GM21825 (cell line): ENCODE measurements around the gene FAM131C.
"Not testable (repeated sequence)": the region's sequence is repeated elsewhere in the genome, so short reads cannot be mapped to it uniquely, and the experiment has no call there.

Experiments
- ATAC-seq: cut with Tn5 transposase; IDR thresholded peaks from one replicate; pipeline ENCODE4 v1.9.1; 2021; ENCODE audit warnings: mild to moderate bottlenecking, moderate library complexity; ENCODE audit not compliant: unreplicated experiment

The FAM131C gene

DNA sequence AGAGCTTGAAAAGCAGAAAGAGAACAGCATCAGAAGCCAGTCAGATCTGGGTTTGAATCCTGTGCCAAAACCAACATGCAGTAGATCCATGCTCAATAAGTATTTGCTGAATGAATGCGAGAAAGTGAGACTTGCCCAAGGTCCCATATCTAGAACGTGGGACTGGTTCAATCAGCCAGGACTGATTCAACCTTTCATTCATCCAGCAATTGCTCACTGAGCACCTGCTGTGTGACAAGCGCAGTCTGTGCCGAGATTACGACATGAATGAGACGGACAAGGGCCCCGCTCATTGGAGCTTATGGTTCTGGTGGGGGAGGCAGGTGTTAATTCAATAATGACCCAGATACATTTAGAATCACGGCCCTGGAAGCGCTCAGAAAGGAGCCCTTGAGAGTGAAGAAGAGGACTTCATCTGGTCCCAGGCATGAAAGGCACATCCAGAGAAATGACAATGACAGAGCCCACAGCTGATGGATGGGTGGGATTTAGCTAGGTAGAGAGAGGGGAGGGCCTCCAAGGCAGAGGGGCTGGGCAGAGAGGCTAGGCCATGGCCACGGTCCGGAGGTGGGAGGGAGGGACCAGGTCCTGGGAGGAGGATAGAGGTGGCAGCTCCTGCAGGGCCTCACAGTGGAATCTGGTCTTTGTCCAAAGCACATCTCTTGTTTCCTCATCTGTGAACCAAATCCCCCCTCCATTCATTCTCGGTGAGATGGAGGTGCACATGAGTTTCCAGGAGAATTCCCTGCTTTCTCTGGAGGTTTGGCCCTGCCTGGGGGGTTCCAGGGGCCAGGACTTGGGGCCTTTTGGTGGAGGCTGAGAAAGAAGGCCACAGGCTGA lies 4.2 kb upstream of the FAM131C start:
- no peak for ATAC-seq

DNA sequence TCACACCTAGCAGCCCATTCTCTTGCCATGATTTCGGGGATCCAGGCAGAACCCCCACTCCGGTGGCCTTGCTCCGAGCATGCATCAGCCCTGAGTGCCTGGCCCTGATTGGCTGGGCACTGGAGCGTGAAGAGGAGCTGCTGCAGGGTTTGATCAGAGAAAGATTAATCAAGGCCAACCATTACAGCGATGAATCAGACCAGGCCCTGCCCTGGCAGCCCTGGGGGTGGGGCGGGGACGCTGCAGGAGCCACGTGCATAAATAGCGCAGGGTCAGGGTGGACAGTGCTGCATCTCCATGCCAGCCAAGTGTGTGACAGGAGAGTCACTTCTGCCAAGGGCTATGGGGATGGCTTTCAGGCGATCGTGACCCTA lies 3.4 kb upstream of the FAM131C start:
- ATAC-seq = no peak

GRCh38 chr1:16076031-16076864 lies 2.8 kb upstream of the FAM131C start:
- no peak for ATAC-seq

GRCh38 chr1:16075337-16076030 lies 2.0 kb upstream of the FAM131C start:
- ATAC-seq = no peak

GRCh38 chr1:16074217-16074616 lies 766 bp upstream of the FAM131C start:
- no peak for ATAC-seq

DNA sequence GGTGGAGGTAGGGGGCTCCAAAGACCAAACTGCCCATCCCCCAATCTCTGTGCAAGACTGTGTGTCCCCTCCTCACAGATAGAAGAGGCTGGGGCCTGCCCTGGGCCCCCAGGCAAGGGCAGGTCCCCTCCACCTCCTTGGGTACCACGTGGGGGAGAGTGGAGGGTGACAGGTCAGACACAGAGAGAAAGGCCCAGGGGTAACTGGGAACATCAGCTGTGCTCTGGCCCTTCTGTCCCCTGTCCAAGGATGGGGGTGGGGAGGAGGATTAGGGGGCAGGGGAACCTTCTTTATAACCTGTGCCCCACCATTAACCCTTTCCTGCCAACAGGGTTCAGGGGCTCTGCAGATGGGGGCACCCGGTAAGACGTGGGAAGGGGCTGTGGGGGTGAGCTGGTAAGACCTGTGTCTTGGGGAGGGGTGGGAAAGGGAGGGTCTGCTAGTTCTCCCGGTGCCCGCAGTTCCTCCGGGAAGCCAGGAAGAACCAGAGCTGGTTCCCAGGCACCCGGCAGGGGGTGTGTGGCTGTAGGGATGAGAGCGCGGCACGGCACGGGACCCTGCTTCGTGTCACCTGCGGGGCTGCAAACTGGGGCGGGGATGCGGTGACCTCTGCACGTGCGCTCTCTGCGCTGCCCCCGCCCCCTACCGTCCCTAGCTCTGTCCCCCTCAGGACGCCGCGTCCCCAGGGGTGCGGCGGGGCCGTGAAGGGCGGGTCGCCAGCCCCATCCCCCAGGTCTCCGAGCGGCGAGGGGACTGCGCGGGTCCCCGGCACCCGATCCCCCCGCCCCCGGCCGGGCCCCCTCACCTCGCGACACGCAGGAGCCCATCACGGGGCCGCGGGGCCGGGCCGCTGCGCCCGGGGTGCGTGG lies 601 bp downstream of the FAM131C start:
- ATAC-seq = no peak

GRCh38 chr1:16072095-16072494 lies 1.4 kb downstream of the FAM131C start:
- no peak for ATAC-seq

DNA sequence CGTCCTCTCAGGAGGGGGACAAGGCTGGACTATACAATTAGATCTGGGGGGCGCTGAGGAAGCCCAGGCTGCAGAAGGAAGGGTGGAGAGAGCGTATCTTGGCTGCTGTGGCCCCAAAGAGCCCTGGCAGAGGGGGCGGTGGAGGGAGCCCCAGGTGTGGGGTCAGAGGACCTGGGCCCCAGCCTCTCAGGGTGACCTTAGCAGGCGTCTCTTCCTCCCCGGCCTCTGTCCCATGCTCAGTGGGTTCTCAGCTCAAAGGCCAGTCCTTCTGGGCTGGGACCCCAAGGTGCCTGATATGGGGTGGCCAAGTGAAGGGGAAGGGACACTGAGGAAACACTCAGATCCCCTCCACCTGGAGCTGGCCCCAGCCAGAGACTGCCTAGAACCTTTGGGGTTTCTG lies 1.8 kb downstream of the FAM131C start:
- no peak for ATAC-seq

DNA sequence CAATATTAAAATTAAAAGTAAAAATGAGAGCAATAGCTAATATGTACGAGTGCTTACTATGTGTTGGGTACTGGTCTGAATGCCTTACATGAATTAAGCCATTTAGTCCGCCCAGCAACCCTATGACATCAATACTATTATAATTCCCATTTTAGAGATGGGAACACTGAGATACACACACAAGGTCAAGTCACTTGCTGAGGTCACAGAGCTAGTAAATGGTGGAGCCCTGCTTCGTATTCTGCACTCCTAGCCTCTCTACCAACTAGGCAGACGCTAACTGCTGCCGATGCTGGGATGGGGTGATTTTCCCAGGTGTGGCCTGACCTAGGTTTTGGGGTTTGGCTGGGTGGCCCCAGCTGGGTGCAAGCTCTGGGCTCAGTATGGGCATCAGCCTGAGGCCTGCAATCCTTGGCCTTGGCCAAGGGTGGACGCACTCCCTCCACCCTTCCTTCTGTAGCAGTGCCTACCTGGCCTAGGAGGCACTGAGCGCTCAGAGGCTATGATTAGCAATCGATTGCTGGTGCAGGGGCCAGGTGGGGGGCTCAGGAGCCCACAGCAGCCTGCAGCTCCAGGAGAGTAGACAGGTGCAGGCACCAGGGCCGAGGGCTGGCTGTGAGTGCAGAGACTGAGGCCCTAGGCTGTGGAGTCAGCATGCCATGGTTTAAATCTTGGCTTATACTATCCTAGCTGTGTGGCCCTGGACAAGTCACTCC lies 2.7 kb downstream of the FAM131C start:
- no peak for ATAC-seq

DNA sequence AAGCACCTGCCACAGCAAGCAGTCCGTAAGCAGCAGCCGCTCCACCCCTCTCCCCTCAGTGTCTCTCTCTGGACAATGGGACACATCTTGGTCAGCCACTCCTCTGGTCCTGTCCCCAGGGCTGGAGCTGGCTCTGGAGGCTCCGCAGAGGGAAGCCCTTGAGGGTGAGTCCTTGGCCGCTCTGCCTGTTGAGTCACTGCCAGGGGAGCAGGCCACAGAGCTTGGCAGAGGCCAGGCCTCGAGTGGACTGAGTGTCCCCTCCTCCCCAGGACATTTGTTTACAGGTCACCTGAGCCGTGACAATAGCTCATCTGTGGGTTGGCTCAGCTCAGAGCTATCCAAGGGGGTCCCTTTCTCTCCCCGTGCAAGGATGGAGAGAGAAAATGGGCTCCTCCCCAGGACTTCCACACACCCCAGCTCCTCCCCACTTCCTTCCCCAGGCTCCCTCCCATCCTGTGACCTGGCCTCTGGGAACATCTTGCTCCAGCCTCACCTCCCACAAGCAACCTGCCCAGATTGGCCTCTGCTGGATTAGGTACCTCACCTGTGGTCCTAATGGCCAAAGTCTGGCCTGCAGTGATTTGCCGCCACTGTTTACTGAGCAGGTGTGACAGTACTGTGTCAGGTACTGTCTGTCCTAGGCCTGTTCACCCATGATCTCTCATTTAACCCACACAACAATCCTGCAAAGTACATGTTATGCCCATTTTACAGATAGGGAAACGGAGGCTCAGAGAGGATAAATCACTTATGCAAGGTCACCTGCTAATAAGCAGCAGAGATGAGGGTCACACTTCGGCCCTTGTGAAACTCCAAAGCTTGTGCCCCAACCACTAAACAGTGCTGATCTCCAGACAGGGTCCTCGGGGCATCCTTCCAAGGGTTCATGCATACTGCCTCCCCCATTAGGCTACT lies 4.8 kb downstream of the FAM131C start:
- no peak for ATAC-seq

- no peak for ATAC-seq
Measured at GRCh38 chr1:16067933-16068332, 5.5 kb downstream of the FAM131C start.

- no peak for ATAC-seq
Measured at GRCh38 chr1:16067127-16067768, 6.2 kb downstream of the FAM131C start.

- no peak for ATAC-seq
Measured at GRCh38 chr1:16066245-16066644, 7.2 kb downstream of the FAM131C start.

DNA sequence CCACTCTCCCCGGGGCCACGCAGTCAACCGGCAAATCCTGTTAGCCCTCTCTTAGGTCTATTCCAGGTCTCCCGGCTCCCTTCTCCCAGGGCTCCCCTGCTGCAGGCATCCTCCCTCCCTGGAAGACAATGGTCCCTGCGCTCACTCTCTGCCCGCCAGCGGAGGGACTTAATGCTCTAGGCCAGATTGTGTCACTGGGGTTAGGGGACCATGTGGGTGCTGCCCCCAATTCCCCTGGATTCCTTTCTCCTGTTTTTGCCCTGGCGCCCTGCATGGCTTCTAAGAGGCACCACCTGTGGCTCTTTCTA lies 8.2 kb downstream of the FAM131C start:
- no peak for ATAC-seq

DNA sequence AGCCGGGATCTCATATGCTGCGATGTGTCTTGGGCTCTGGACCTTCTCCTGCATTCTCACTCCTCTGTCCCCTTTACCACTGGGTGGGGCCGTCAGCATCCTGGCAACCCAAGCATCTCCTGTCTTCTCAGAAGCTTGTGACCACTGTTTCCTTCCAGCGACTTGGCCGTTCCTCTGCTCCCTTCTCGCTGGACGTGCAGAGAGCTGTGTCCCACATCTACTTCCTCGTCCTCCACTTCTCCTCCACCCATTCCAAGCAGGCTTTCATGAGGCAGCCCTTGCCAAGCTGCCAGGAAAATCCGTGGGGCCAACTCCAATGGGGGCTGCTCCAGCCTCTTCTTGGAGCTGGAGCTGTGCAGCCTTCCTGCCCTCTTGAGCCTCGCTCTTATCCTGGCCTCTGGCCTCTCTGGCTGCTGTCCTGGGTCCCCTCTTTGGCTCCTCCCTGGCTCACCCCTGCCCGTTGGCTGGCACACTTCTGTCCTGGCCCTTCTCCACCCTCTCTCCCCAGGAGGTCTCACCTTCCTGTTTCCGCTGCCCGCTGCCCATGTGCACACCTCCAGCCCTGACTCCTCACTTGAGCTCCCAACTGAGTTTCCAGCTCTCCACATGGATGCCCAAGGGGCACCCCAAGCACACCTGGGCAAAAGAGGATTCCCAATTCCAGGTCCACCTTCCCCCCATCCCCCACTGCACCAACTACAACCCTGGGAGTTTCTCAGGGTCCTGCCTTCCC lies 8.7 kb downstream of the FAM131C start:
- no peak for ATAC-seq

DNA sequence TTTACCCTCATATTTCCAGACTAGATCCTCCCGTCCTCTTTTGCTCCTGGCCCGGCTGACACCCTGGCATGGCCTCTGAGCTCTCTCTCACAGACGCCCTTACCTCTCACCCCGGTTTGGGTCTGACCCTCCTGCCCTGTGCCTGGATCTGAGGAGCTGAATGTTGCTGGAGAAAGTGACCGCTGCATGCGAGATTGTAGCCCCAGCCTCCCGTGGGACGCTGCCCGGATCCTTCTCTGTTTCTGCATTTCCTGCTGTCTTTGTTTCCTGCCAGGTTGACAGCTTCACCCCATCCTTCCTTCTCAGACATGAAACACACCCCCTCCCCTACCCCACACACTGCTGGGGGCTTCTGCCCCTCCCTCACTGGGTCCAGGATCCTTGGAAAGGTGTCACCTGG lies 9.5 kb downstream of the FAM131C start:
- no peak for ATAC-seq

DNA sequence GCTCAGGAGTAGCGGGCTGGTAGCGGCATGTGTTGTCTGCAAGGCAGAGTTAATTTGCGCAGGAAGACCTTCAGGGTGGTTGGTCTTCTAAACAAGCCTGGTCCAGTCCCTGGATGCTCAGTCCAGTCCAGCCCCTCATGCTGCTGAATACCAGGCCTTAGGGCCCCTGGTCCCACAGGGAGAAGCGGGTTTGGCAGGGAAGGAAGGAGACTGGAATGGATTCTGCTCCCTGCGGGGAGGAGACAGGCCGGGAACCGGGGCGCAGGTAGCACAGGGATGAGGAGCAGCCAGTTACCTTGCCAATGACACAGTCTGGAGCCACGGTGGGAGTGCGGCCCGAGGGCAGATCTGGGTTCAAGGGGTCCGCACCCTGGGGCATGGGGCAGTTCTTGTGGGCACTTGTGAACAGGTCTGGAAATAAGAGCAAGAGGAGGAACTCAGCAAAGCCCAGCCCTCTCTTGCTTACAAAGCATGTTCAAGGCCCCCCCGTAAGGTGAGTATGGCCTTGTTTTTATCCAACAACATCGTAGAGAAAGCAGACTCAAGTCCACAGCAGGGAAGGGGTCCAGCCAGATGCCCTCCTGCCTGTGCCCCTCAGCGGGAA lies 10.1 kb downstream of the FAM131C start:
- no peak for ATAC-seq

GRCh38 chr1:16062687-16063075 lies 10.8 kb downstream of the FAM131C start:
- ATAC-seq = not testable (repeated sequence)
